Liver (tissue), 9 donors: Measurements from ENCODE around the gene FOXI1. TPM values are rescaled to one million over a fixed set of nuclear protein-coding genes. Genes with fewer than 3 reads are reported as not detected.

Source experiments
- DNase-seq: peaks from one replicate; pipeline ENCODE4 v3.0.0-alpha.2; 2017; ENCODE audit warnings: low spot score
- H3K27ac ChIP-seq, 2 donors: one replicate each; pipeline ENCODE4 v1.7.0; 2013; ENCODE audit warnings: inconsistent platforms in 2 of 2, low read length in 2 of 2, control low read depth in 1 of 2, low read depth in 1 of 2, mild to moderate bottlenecking in 1 of 2
- H3K27me3 ChIP-seq, 4 donors: one replicate each; pipeline versions ENCODE4 v1.6.1 to v1.7.0; 2013; ENCODE audit warnings: low read length in 3 of 4, inconsistent platforms in 1 of 4, mild to moderate bottlenecking in 1 of 4, moderate library complexity in 1 of 4; ENCODE audit not compliant: control insufficient read depth in 4 of 4, insufficient read depth in 4 of 4
- H3K36me3 ChIP-seq, 4 donors: one replicate each; pipeline versions ENCODE4 v1.6.1 to v1.7.0; 2013; ENCODE audit warnings: low read length in 3 of 4, mild to moderate bottlenecking in 3 of 4, low read depth in 1 of 4, moderate library complexity in 1 of 4; ENCODE audit not compliant: control insufficient read depth in 4 of 4, insufficient read depth in 3 of 4
- H3K4me1 ChIP-seq, 4 donors: one replicate each; pipeline versions ENCODE4 v1.6.1 to v1.7.0; 2013; ENCODE audit warnings: low read length in 3 of 4, mild to moderate bottlenecking in 3 of 4, moderate library complexity in 1 of 4; ENCODE audit not compliant: control insufficient read depth in 4 of 4, insufficient read depth in 4 of 4
- H3K4me3 ChIP-seq, 3 donors: one replicate each; pipeline versions ENCODE4 v1.6.1 to v1.7.0; 2013; ENCODE audit warnings: low read length in 3 of 3, control low read depth in 1 of 3, low read depth in 1 of 3, mild to moderate bottlenecking in 1 of 3
- H3K9ac ChIP-seq, 2 donors: one replicate each; pipeline ENCODE4 v1.7.0; 2013; ENCODE audit warnings: low read length in 2 of 2, mild to moderate bottlenecking in 2 of 2, moderate library complexity in 2 of 2, control low read depth in 1 of 2, low read depth in 1 of 2
- H3K9me3 ChIP-seq, 4 donors: one replicate each; pipeline versions ENCODE4 v1.6.1 to v1.7.0; 2013; ENCODE audit warnings: low read length in 3 of 4; ENCODE audit not compliant: control insufficient read depth in 4 of 4
- CTCF ChIP-seq: fragments of 150-350 bp; IDR thresholded peaks from 2 replicates; pipeline ENCODE4 v1.5.1; 2017; ENCODE audit warnings: improper control_type of control experiment, low read depth, low read length; ENCODE audit not compliant: missing input control
- EGR1 ChIP-seq, 2 donors: IDR thresholded peaks; 2 replicates each; pipeline ENCODE4 v1.6.1; 2016 to 2018; ENCODE audit warnings: antibody characterized with exemption in 2 of 2, low read depth in 2 of 2
- FOXA1 ChIP-seq: IDR thresholded peaks from 2 replicates; pipeline ENCODE4 v1.6.1; 2016; ENCODE audit warnings: antibody characterized with exemption
- FOXA2 ChIP-seq: IDR thresholded peaks from 2 replicates; pipeline ENCODE4 v1.6.1; 2016; ENCODE audit warnings: antibody characterized with exemption
- GABPA ChIP-seq, 2 donors: IDR thresholded peaks in 1 of 2; conservative IDR thresholded peaks in 1 of 2; 2 replicates each; pipeline ENCODE4 v1.6.1; 2016; ENCODE audit warnings: antibody characterized with exemption in 2 of 2, mild to moderate bottlenecking in 1 of 2, moderate library complexity in 1 of 2
- HNF4A ChIP-seq, 2 donors: conservative IDR thresholded peaks; 2 replicates each; pipeline ENCODE4 v1.6.1; 2016; ENCODE audit warnings: antibody characterized with exemption in 2 of 2, mild to moderate bottlenecking in 2 of 2
- HNF4G ChIP-seq: IDR thresholded peaks from 2 replicates; pipeline ENCODE4 v1.6.1; 2016; ENCODE audit warnings: antibody characterized with exemption
- JUND ChIP-seq, 2 donors: IDR thresholded peaks; 2 replicates each; pipeline ENCODE4 v1.6.1; 2016; ENCODE audit warnings: antibody characterized with exemption in 2 of 2
- MAX ChIP-seq: IDR thresholded peaks from 2 replicates; pipeline ENCODE4 v1.6.1; 2016; ENCODE audit warnings: antibody characterized with exemption
- NR2F2 ChIP-seq: IDR thresholded peaks from 2 replicates; pipeline ENCODE4 v1.6.1; 2016; ENCODE audit warnings: antibody characterized with exemption
- RAD21 ChIP-seq, 2 donors: IDR thresholded peaks; 2 replicates each; pipeline ENCODE4 v1.6.1; 2016; ENCODE audit warnings: antibody characterized with exemption in 2 of 2, mild to moderate bottlenecking in 2 of 2
- RXRA ChIP-seq, 2 donors: IDR thresholded peaks; 2 replicates each; pipeline ENCODE4 v1.6.1; 2017 to 2018; ENCODE audit warnings: antibody characterized with exemption in 2 of 2, mild to moderate bottlenecking in 1 of 2
- SP1 ChIP-seq: IDR thresholded peaks from 2 replicates; pipeline ENCODE4 v1.6.1; 2018; ENCODE audit warnings: antibody characterized with exemption, mild to moderate bottlenecking
- TAF1 ChIP-seq: conservative IDR thresholded peaks from 2 replicates; pipeline ENCODE4 v1.6.1; 2016; ENCODE audit warnings: antibody characterized with exemption, mild to moderate bottlenecking
- YY1 ChIP-seq: IDR thresholded peaks from 2 replicates; pipeline ENCODE4 v1.6.1; 2016; ENCODE audit warnings: antibody characterized with exemption, mild to moderate bottlenecking
- WGBS: extraction: QIAGEN DNeasy Blood & Tissue Kit; methylation state at CpG from one replicate; pipeline ENCODE4 v1.1.7; 2013; 5-methylcytosine and 5-hydroxymethylcytosine counted together
- polyA plus RNA-seq, 2 donors: library from polyadenylated mRNA; stranded (reverse) in 1 of 2; unstranded in 1 of 2; fragments of 200-250 nt in 1 of 2; fragments of >200 nt in 1 of 2; fragmentation: Nextera tagmentation in 1 of 2; extraction: Ambion mirVana in 1 of 2; gene quantifications; one replicate each; pipeline versions ENCODE4 v1.2.1 to v1.2.3, GENCODE V29; 2013 to 2015
- total RNA-seq, 2 donors: library from RNA; depleted of rRNA; stranded (reverse); fragments of >200 nt; gene quantifications; one replicate each; pipeline ENCODE4 v1.2.3, GENCODE V29; 2014
- TF ChIP-seq, protein P1 (sequence below): IDR thresholded peaks from 2 replicates; pipeline ENCODE4 v1.6.1; 2016; ENCODE audit warnings: antibody characterized with exemption, mild to moderate bottlenecking
- TF ChIP-seq, protein P2 (sequence below): IDR thresholded peaks from 2 replicates; pipeline ENCODE4 v1.6.1; 2016; ENCODE audit warnings: antibody characterized with exemption
- TF ChIP-seq, protein P3 (sequence below): IDR thresholded peaks from 2 replicates; pipeline ENCODE4 v1.6.1; 2016; ENCODE audit warnings: antibody characterized with exemption
- donor health status: healthy.
- donor health status: healthy.
- donor health status: healthy.
- donor health status: healthy.
- donor health status: healthy.

The FOXI1 gene
- total and polyA plus RNA-seq, 4 donors = not detected

- no peak for DNase-seq
- TF ChIP-seq NR2F2 (no peak), FOXA1 (no peak), HNF4G (no peak), JUND (IDR thresholded peaks at IDR 0.05) (no peak), TAF1 (no peak), SP1 (no peak), FOXA2 (no peak), RXRA (IDR thresholded peaks at IDR 0.05) (no peak), HNF4A (conservative IDR thresholded peaks at IDR 0.05) (no peak), MAX (no peak), RAD21 (IDR thresholded peaks at IDR 0.05) (no peak), EGR1 (IDR thresholded peaks at IDR 0.05; ENCODE audit: low read depth in 2 of 2) (no peak), YY1 (no peak)
- TF ChIP-seq, protein P1, sequence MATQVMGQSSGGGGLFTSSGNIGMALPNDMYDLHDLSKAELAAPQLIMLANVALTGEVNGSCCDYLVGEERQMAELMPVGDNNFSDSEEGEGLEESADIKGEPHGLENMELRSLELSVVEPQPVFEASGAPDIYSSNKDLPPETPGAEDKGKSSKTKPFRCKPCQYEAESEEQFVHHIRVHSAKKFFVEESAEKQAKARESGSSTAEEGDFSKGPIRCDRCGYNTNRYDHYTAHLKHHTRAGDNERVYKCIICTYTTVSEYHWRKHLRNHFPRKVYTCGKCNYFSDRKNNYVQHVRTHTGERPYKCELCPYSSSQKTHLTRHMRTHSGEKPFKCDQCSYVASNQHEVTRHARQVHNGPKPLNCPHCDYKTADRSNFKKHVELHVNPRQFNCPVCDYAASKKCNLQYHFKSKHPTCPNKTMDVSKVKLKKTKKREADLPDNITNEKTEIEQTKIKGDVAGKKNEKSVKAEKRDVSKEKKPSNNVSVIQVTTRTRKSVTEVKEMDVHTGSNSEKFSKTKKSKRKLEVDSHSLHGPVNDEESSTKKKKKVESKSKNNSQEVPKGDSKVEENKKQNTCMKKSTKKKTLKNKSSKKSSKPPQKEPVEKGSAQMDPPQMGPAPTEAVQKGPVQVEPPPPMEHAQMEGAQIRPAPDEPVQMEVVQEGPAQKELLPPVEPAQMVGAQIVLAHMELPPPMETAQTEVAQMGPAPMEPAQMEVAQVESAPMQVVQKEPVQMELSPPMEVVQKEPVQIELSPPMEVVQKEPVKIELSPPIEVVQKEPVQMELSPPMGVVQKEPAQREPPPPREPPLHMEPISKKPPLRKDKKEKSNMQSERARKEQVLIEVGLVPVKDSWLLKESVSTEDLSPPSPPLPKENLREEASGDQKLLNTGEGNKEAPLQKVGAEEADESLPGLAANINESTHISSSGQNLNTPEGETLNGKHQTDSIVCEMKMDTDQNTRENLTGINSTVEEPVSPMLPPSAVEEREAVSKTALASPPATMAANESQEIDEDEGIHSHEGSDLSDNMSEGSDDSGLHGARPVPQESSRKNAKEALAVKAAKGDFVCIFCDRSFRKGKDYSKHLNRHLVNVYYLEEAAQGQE = no peak
- TF ChIP-seq, protein P2, sequence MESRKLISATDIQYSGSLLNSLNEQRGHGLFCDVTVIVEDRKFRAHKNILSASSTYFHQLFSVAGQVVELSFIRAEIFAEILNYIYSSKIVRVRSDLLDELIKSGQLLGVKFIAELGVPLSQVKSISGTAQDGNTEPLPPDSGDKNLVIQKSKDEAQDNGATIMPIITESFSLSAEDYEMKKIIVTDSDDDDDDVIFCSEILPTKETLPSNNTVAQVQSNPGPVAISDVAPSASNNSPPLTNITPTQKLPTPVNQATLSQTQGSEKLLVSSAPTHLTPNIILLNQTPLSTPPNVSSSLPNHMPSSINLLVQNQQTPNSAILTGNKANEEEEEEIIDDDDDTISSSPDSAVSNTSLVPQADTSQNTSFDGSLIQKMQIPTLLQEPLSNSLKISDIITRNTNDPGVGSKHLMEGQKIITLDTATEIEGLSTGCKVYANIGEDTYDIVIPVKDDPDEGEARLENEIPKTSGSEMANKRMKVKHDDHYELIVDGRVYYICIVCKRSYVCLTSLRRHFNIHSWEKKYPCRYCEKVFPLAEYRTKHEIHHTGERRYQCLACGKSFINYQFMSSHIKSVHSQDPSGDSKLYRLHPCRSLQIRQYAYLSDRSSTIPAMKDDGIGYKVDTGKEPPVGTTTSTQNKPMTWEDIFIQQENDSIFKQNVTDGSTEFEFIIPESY = no peak
- TF ChIP-seq, protein P3, sequence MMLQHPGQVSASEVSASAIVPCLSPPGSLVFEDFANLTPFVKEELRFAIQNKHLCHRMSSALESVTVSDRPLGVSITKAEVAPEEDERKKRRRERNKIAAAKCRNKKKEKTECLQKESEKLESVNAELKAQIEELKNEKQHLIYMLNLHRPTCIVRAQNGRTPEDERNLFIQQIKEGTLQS = no peak
- WGBS = 86% methylated on average over 3 of the region's 3 CpGs
- Histone ChIP-seq H3K4me3 (no peak overlapping the region), H3K27ac (no peak overlapping the region), H3K27me3 (no peaks in the 10 kb centered on the region), H3K9me3 (no peaks in the 10 kb centered on the region), H3K9ac (no peak overlapping the region), H3K4me1 (no peaks in the 10 kb centered on the region), H3K36me3 (no peaks in the 10 kb centered on the region)
These were observed 47.1 kb downstream of the FOXI1 start for GRCh38 chr5:170152767-170153166.

GRCh38 chr5:170154297-170154696 is 48.6 kb downstream of the FOXI1 start:
- Histone ChIP-seq H3K27ac (no peak overlapping the region), H3K36me3 (no peaks in the 10 kb centered on the region), H3K9ac (no peak overlapping the region), H3K4me3 (no peak overlapping the region), H3K9me3 (no peaks in the 10 kb centered on the region), H3K27me3 (no peaks in the 10 kb centered on the region), H3K4me1 (no peaks in the 10 kb centered on the region)
- whole genome bisulfite sequencing = 81% methylated on average over 4 of the region's 4 CpGs
- TF ChIP-seq, protein P2 = no peak
- TF ChIP-seq HNF4G (no peak), FOXA2 (no peak), JUND (IDR thresholded peaks at IDR 0.05) (no peak), TAF1 (no peak), NR2F2 (no peak), HNF4A (conservative IDR thresholded peaks at IDR 0.05) (no peak), MAX (no peak), GABPA (IDR thresholded peaks at IDR 0.05 in 1 of 2, conservative IDR thresholded peaks at IDR 0.05 in 1 of 2) (no peak), RXRA (IDR thresholded peaks at IDR 0.05) (no peak), FOXA1 (no peak), CTCF (no peak), RAD21 (IDR thresholded peaks at IDR 0.05) (no peak)
- no peak for DNase-seq
